Urinary bladder (tissue), 4 donors: Measurements from ENCODE around the gene GABARAP. TPM values are rescaled to one million over a fixed set of nuclear protein-coding genes. Genes with fewer than 3 reads are reported as not detected.
A peak's percentile ranks its signal among the peaks of the same experiment; 100 is the strongest.

Source experiments
- DNase-seq: peaks from one replicate; pipeline ENCODE4 v3.0.0-alpha.2; 2015; ENCODE audit errors: extremely low spot score
- H3K27ac ChIP-seq: one replicate; pipeline ENCODE4 v1.5.1; 2013; ENCODE audit warnings: low read depth, mild to moderate bottlenecking, moderate library complexity
- H3K36me3 ChIP-seq: one replicate; pipeline ENCODE4 v1.6.1; 2013; ENCODE audit warnings: mild to moderate bottlenecking, moderate library complexity; ENCODE audit not compliant: insufficient read depth
- H3K4me1 ChIP-seq: one replicate; pipeline ENCODE4 v1.6.1; 2013; ENCODE audit warnings: mild to moderate bottlenecking, moderate library complexity; ENCODE audit not compliant: insufficient read depth
- H3K4me3 ChIP-seq: one replicate; pipeline ENCODE4 v1.5.1; 2013; ENCODE audit warnings: low read depth, low read length
- WGBS: extraction: QIAGEN DNeasy Blood & Tissue Kit; methylation state at CpG from one replicate; pipeline ENCODE4 v1.1.7; 2013; 5-methylcytosine and 5-hydroxymethylcytosine counted together
- polyA plus RNA-seq: library from polyadenylated mRNA; stranded (reverse); fragments of 200-250 nt; gene quantifications from one replicate; pipeline ENCODE4 v1.2.3, GENCODE V29; 2013
- total RNA-seq: library from RNA; depleted of rRNA; stranded (reverse); fragments of >200 nt; gene quantifications from one replicate; pipeline ENCODE4 v1.2.3, GENCODE V29; 2014
- donor health status: healthy with polysubstance abuse.
- donor health status: healthy.

The GABARAP gene
- total and polyA plus RNA-seq, 2 donors = 246 to 681 TPM

GRCh38 chr17:7207120-7208001 is 34.9 kb downstream of the GABARAP start:
- Histone ChIP-seq H3K4me1 (no peaks in the 10 kb centered on the region), H3K36me3 (no peaks in the 10 kb centered on the region), H3K4me3 (no peak overlapping the region), H3K27ac (no peak overlapping the region)
- no peak for DNase-seq
- 78% methylated on average over 24 of the region's 24 CpGs for WGBS

DNA sequence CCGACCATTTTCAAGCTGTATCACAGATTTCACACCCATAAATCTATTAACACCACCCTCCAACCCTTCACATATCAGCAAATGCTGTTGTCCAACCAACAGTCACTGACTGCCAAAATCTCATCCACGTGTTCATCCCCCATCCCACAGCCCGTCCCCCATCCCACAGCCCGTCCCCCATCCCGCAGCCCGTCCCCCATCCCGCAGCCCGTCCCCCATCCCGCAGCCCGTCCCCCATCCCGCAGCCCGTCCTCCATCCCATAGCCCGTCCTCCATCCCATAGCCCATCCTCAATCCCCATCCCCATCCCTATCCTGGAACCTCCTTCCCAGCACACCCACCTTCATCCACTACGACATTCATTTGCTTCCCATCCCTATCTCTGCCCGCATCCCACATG is 36.7 kb downstream of the GABARAP start:
- Histone ChIP-seq H3K4me3 (peak overlapping the region; percentile 44), H3K4me1 (no peaks in the 10 kb centered on the region), H3K27ac (no peak overlapping the region), H3K36me3 (no peaks in the 10 kb centered on the region)
- 28% methylated on average over 15 of the region's 15 CpGs for WGBS
- DNase-seq = no peak

- Histone ChIP-seq H3K4me3 (peak overlapping the region; percentile 44), H3K27ac (no peak overlapping the region), H3K36me3 (no peaks in the 10 kb centered on the region), H3K4me1 (no peaks in the 10 kb centered on the region)
- DNase-seq = peak; percentile 85
- under 1% methylated on average over 34 of the region's 34 CpGs for WGBS
Measured at GRCh38 chr17:7204828-7205461, 37.3 kb downstream of the GABARAP start.

DNA sequence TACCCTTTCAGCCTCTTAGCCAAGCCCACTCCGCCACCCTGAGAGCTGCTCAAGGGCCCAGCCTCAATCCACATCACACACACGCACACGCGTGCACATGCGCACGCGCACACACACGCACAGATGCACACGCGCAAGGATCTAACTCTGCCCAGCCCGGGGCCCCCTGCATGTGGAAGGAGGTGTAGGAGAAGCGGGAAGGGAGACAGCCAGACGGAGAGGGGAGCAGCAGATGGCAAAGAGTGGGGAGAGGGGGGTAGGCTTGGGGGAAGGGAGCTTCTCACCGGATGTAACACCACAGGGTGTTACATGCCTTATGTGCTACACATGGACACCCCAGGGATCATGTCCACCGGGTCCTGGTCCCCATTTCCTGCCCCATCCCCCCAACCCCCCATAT is 37.9 kb downstream of the GABARAP start:
- Histone ChIP-seq H3K4me1 (no peaks in the 10 kb centered on the region), H3K4me3 (no peak overlapping the region), H3K36me3 (no peaks in the 10 kb centered on the region), H3K27ac (no peak overlapping the region)
- no peak for DNase-seq
- 64% methylated on average over 15 of the region's 15 CpGs for WGBS

DNA sequence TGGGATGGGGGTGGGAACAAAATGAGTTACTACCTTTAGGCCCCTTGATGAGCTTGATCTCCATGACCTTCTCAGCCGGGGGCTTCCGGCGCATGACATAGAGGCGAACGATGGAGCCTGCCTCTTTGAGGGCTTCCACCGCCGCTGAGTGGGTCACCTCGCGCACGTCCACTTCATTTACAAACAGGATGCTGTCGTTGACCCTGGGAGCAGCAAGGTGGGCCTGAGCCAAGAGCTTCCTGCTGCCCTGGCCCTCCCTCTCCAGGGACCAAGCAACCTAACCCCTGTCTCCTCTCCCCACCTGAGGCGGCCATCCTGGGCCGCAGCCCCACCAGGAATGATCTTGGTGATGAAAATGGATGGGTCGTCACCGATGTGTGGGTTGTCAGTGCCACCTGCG is 38.9 kb downstream of the GABARAP start:
- no peak overlapping the region for H3K27ac ChIP-seq
- no peak for DNase-seq
- WGBS = 93% methylated on average over 16 of the region's 16 CpGs
- no peaks in the 10 kb centered on the region for H3K4me1 ChIP-seq
- H3K4me3 ChIP-seq = no peak overlapping the region
- H3K36me3 ChIP-seq = no peaks in the 10 kb centered on the region

- H3K4me1 ChIP-seq = no peaks in the 10 kb centered on the region
- no peak overlapping the region for H3K4me3 ChIP-seq
- 89% methylated on average over 22 of the region's 22 CpGs for WGBS
- DNase-seq = no peak
- H3K27ac ChIP-seq = no peak overlapping the region
- no peaks in the 10 kb centered on the region for H3K36me3 ChIP-seq
Measured at GRCh38 chr17:7196651-7197401, 45.4 kb downstream of the GABARAP start.

- no peak for DNase-seq
- H3K4me1 ChIP-seq = no peaks in the 10 kb centered on the region
- no peak overlapping the region for H3K4me3 ChIP-seq
- WGBS = 95% methylated on average over 12 of the region's 12 CpGs
- H3K36me3 ChIP-seq = no peaks in the 10 kb centered on the region
- H3K27ac ChIP-seq = no peak overlapping the region
Measured at GRCh38 chr17:7195971-7196370, 46.3 kb downstream of the GABARAP start.

DNA sequence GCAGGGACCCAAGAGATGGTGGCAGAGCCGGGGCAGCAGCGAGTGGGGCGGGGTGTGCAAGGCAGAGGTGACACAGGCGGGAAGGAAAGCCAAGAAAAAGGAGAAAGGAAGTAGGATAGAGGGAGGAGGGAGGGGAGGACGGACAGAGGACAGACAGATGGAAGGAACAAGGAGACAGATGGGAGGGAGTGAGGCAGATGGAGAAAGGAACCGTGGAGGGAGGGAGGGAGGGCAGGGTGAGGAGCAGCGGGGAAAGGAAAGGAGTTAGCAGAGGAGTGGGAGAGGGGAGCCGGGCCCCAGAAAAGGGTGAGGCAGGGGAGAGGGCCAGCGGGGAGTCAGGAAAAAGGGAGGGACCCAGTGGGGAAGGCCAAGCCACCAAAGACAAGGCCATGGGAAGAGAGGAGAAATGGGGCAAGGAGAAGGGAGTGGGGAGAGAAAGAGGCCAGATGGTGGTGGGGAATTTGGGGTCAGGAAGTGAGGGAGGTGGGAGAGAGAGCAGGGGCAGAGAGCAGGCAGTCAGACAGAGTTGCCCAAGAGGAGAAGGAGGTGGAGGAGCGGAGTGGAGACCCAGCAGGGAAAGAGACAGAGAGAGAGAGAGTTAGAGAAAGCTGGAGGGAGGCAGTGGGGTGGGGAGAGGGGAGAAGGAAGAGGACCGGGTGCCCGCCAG is 49.8 kb downstream of the GABARAP start:
- DNase-seq = no peak
- Histone ChIP-seq H3K4me3 (no peak overlapping the region), H3K27ac (no peak overlapping the region), H3K36me3 (no peaks in the 10 kb centered on the region), H3K4me1 (no peaks in the 10 kb centered on the region)
- 79% methylated on average over 12 of the region's 12 CpGs for WGBS

GRCh38 chr17:7191571-7192270 is 50.5 kb downstream of the GABARAP start:
- Histone ChIP-seq H3K4me3 (no peak overlapping the region), H3K27ac (no peak overlapping the region), H3K36me3 (no peaks in the 10 kb centered on the region), H3K4me1 (no peaks in the 10 kb centered on the region)
- no peak for DNase-seq
- 74% methylated on average over 26 of the region's 26 CpGs for WGBS

DNA sequence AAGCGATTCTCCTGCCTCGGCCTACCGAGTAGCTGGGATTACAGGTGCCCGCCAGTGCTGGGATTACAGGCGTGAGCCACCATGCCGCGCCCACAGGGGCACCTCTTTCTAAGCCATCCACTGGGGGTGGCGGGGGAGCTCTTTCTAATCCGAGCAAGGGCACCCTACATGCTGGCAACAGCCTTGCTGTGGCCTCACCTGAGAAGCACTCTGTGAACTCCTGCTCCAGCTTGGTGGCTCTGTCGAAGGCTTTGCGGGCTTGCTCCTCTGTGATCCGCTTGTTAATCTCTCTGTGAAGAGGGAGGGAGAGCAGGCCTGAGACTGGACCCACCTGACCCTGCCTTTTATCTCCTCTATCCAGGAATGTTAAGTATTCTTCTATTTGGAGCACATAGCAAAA is 51.2 kb downstream of the GABARAP start:
- WGBS = 92% methylated on average over 12 of the region's 12 CpGs
- Histone ChIP-seq H3K36me3 (no peaks in the 10 kb centered on the region), H3K4me3 (no peak overlapping the region), H3K4me1 (no peaks in the 10 kb centered on the region), H3K27ac (no peak overlapping the region)
- no peak for DNase-seq

- 88% methylated on average over 14 of the region's 14 CpGs for WGBS
- Histone ChIP-seq H3K4me1 (no peaks in the 10 kb centered on the region), H3K4me3 (no peak overlapping the region), H3K36me3 (no peaks in the 10 kb centered on the region), H3K27ac (no peak overlapping the region)
- DNase-seq = no peak
Measured at GRCh38 chr17:7190276-7190917, 51.9 kb downstream of the GABARAP start.
